Measurements from ENCODE around the gene ARIH2.

The ARIH2 gene

GRCh38 chr3:48929358-48930035, 10.9 kb downstream of the ARIH2 start:
- no peak for DNase-seq

DNA sequence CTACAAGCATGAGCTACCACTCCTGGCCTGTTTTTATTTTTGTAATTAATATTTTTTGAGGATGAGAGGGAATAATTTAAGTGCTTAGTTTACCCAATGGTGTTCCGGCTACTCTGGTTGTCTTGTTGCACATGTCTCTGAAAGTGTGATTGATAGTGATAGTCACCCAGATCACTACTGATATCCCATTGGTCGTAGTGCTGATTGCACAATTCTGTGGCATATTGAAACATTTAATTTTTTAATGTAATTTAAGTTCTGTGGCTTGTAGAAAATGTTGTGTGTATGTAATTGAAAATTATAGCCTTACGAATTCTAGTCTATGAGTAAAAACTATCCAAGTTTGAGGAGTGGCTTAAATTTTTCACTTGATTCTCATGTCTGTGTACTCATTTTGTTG, 11.9 kb downstream of the ARIH2 start:
- no peak for DNase-seq

- DNase-seq = no peak
These were observed 13.4 kb downstream of the ARIH2 start for GRCh38 chr3:48931944-48932580.

DNA sequence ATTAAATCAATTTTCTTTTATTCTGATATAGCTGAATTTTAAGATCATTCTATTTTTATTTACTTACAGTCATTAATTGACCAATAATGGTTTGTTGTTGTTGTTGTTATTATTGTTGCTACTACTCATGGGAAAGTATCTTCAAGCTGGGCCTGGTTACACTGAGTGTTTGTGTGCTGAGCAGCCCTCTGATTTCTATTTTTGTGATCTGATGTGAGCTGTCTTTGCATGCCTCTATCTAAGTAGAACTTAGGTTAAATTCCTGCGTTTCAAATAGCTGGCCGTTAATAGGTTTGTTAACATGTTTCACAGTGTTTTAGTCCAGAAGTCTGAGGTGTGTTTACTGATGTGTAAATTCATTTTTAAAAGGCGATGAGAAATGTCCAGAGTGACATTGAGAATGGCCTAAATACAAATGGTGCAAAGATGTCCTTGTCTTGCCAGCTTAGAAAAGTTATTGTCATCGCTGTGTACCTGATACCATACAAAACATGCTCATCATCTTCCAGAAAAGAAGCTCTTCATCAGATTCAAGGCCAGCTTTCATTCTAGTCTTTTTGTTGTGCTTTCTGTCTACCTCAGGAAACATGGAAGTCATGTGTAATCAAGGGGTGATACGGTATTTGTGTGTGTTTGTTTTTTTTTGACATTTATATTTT, 15.8 kb downstream of the ARIH2 start:
- no peak for DNase-seq

DNA sequence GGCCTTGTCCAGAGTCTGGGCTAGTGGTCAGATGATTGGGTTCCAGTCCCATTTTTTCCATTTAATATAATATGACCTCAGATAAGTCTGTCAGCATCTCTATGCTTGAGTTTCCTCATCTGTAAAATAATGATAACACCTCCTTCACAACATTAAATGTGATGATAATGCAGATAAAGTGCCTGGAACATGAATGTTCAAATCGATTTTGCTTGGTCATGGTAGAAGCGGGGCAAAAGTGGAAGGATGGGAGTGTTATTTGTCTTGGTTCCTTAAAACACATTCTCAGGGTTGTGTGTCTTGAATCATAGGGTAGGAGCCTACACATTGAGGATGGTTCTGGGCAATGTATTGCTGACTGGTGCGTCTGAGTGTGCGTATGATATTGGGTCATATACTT, 16.9 kb downstream of the ARIH2 start:
- DNase-seq = no peak

DNA sequence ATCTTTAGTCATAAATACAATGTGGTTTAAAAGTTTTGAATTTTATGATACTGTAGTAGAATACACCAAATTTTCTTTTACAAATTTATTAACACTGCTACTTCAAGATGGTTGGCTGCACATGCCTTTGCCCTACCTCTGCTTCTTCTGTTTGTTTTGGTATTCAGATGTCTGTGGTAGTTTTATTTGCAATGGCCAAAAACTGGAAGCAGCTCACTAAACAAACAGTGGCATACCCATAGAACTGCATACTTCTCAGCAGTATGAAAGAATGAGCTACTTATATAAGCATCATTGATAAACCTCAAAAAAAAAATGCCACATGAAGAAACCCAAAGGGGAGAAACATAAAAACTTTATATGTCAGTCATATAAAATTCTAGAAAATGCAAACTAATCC, 19.5 kb downstream of the ARIH2 start:
- no peak for DNase-seq

GRCh38 chr3:48938689-48939088, 20.0 kb downstream of the ARIH2 start:
- no peak for DNase-seq

GRCh38 chr3:48945432-48945831, 26.8 kb downstream of the ARIH2 start:
- no peak for DNase-seq

DNA sequence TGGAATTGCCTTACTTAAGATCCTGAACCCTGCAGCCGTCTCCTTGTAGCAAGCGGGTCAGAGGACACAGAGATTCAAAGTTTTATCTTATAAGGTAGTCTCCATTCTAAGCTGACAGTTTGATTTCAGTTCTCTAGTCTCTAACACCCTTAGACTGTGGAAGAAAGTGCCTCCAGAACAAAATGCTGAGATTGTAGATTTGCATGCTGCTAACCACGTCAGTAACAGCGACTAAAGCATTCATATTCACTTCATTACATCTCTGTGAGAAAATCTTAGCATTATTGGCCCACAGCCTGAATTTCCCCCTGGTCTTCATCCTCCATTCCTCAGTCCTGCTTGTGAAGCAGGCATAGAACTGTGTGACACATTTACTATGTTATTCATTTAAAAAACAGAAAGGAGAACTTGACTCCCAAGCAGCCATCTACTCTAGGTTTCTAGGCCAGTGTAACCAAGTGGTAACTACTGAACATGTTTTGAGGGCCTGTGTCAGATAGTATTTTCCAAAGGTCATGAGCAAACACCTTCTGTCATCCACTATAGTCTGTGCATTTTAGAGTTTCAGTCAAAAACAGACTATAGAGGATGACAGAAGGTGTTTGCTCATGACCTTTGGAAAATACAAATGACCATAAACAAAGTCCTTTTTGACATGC, 27.4 kb downstream of the ARIH2 start:
- DNase-seq = no peak

DNA sequence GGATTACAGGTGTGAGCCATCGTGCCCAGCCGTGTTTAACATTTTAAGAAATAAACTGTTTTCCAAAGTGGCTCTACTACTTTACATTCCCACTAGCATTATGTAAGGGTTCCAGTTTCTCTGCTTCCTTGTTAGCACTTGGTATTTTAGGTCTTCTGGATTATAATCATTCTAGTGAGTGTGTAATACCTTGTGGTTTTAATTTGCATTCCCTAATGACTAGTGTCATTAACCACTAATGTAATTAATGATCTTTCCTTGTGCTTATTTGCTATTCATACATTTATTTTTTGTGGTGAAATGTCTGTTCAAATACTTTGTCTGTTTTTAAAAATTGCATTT, 30.7 kb downstream of the ARIH2 start:
- DNase-seq = no peak

DNA sequence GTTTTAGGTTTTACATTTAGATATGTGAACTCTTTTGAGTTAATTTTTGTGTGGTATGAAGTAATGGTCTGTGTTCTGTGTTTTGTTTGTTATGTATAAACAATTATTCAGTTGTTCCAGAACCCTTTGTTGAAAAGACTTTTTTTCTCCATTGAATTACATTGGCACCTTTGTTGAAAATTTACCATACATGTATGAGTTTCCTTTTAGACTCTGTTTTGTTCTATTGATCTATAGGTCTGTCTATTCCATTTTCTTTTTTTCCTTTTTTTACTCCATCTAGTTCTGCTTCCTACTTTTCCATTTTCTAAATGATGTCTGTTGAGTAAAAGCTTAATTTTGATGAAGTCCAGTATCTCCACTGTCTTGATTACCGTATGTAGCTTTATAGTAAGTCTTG, 31.4 kb downstream of the ARIH2 start:
- no peak for DNase-seq

DNA sequence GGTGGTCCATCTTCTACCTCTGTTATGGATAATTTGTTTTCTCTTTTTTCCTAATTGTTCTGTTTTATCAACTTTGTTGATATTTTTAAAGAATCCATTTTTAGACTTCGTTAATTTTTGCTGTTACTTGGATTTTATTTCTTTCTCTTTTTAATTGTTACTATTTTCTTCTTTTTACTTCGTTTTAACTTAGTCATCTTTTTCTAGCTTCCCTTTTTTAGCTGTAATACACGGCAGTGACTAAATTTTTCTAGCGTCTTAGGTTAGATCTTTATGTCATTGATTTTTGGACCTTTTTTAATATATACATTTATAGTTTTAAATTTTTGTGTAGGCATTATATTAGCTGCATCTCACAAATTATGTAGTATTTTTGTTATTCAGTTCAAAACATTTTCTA, 33.1 kb downstream of the ARIH2 start:
- no peak for DNase-seq

GRCh38 chr3:48952510-48953118, 34.0 kb downstream of the ARIH2 start:
- DNase-seq = peak; percentile 47

DNA sequence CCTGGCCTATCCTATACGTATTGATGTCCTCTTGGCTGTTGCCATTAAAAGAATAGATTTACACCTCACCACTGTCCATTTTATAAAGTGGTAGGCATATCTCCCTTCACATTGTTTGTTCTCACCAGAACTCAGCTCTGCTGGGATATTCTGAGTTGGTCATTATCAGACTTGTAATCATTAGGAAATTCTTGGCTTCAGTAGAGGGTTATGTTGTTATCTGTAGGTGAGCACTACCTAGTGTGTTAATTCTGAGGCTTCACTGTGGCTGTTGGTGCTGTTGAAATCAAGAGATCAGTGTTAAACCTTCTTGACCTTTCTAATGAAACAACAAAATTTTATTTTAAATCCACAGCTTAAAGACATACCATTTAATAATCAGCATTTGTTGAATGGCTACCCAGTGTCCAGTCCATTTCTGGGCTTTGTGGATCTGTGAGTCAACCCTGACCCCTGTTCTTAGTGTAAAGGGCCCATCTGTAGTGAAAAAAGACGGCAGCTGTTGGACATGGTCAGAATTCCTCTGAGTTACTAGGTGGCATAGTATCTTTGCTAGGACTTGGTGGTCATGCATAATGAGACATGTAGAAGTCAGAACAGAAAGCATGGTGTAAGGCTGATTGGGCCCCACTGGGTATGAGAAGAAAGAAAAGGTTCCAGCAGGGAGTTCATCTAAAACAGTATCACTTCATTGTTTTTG, 38.5 kb downstream of the ARIH2 start:
- no peak for DNase-seq

DNA sequence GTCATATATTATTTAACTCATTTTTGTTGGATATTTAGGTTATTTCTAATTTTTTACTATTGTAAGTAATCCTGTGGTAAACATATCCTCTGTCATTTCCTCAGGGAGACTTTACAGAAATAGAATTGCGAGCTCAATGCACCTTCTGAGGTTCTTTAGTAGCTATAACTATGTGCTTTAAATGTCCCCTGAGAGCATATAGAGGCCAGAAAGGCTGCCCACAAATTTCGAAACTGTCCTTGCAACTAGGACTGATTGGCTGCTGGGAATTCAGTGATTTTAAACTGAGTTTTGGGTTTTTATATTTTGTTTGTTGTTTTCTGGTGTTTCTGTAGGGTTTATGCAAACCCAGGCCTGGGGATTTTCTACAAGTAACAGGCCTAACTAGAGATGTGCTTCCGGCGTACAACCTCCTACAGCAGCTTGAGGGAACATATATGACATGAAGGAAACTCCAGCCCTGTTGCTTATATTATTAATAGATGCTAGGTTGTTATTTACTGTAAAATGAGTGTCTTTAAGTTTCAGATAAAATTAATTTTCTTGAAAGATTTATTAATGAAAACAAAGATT, 42.3 kb downstream of the ARIH2 start:
- no peak for DNase-seq

- no peak for DNase-seq
These were observed 43.7 kb downstream of the ARIH2 start for GRCh38 chr3:48962340-48962739.

- no peak for DNase-seq
These were observed 44.3 kb downstream of the ARIH2 start for GRCh38 chr3:48962939-48963338.

DNA sequence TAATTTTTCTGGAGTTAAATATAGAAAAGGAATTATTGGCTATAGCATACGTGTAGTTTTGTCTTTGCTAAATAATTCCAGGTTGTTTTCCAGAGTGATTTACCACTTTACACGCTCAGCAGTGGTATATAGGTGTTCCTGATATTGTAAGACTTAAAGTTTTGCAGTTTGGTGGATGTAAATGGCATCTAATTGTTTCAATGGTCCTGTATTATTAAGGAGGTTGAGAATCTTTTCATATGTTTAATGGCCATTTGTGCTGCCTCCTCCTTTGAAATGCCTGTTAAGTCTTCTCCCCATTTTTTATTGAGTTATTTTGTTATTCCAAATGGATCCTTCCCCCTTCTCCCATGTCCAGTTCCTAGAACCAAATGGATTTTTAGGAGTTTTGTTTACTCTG, 44.9 kb downstream of the ARIH2 start:
- no peak for DNase-seq

DNA sequence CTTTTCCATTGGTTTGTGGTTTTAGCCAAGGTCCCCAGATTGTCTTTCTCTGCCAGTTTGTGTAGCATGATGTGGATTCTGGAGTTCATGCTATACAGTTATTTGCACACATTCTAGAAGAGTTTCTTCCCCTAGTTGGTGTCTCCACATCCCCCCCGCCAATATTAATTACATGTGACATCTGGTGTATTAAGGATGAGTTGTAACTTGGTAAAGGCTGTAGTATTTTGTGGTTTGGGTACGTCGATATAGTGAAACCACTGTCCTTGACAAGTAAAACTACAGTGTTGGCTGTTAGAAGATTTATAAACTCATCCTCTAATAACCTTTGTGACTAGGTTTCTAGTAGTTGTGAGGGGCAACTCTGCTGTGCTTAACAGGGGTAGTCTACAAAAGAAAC, 47.7 kb downstream of the ARIH2 start:
- DNase-seq = no peak

GRCh38 chr3:48966876-48967361, 48.3 kb downstream of the ARIH2 start:
- peak; percentile 57 for DNase-seq

DNA sequence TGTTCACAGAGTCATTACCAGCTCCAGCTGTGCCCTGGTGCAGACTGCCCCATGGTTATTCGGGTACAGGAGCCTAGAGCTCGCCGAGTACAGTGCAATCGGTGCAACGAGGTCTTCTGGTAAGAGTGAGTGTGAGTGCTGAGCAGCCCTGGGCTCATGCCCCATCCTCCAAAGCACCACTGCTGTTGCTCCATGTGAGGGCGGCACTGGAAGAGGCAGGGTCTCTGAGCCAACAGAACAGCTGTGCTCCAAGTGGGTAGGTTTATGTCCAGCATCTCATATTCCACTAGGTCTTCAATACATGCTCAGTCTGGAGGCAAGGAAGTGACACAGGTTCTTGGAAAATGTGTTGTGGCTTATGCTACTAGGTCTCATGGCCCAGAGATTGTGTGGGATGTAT, 51.9 kb downstream of the ARIH2 start:
- no peak for DNase-seq

DNA sequence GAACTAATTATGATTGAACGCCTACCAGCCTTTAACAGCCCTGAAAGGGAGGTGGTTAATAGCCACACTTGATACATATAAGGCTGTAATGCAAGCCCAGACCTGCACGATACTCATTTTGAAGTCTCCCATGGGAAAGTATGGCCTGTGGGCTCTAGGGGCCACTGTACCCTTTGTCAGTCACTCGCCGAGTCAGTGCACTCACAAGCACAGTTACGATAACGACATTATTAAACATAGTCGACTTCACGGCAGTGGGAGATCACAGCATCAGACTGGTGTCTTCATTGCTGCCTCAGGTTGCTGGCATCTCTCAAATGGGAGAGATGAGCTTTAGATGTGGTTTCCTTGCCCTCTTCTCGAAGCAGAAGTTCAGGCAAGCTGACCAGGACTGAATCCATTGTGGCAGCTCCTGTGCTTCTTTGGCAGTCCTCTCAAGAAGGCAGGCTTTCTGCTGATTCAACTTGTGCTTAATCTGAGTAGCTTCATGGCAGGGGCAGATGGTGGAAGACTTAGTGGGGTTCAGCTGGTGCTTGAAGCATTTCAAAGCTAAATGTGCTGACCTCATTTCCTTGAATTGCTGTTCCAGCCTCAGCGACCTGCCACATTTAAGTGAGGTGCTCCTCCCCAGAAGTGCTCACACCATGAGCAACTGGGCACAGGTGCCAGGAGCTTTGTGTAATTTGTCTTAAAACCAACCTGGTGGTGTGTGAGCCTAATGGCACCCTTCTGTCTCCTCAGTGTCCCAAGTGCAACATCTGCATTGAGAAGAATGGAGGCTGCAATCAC, 55.6 kb downstream of the ARIH2 start:
- no peak for DNase-seq
